Measurements from ENCODE around the gene LRP1B.

DNA sequence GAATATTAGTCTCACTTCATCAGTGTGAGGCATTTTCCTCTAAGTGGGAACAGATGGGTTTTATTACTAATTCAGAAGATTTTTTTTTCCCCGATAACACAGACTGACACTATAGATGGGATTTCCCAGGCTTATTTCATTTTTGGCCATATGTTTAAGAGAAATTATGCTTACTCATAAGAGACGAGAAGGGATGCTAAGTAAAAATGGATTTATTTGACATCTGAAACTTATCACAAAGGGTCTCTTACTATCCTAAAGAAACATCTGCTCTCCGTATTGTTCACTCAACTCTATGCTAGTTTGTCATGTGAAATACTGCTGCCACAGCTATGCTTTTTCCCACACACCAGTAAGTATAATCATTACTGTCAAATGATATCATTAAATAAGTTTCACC, 1476.3 kb downstream of the LRP1B start:
- TF ChIP-seq TAF1 (IDR thresholded peaks at IDR 0.05; ENCODE audit: borderline replicate concordance, insufficient read depth, low read length) (no peak), SIN3A (IDR thresholded peaks at IDR 0.05; ENCODE audit: borderline replicate concordance, insufficient read depth, low read length) (no peak), POLR2AphosphoS5 (IDR thresholded peaks at IDR 0.05; ENCODE audit: low read depth, low read length) (no peak), FOXP2 (optimal IDR thresholded peaks at IDR 0.05; ENCODE audit: borderline replicate concordance, extremely low read depth, extremely low read length, insufficient read depth) (no peak)
- TF ChIP-seq, protein P1, sequence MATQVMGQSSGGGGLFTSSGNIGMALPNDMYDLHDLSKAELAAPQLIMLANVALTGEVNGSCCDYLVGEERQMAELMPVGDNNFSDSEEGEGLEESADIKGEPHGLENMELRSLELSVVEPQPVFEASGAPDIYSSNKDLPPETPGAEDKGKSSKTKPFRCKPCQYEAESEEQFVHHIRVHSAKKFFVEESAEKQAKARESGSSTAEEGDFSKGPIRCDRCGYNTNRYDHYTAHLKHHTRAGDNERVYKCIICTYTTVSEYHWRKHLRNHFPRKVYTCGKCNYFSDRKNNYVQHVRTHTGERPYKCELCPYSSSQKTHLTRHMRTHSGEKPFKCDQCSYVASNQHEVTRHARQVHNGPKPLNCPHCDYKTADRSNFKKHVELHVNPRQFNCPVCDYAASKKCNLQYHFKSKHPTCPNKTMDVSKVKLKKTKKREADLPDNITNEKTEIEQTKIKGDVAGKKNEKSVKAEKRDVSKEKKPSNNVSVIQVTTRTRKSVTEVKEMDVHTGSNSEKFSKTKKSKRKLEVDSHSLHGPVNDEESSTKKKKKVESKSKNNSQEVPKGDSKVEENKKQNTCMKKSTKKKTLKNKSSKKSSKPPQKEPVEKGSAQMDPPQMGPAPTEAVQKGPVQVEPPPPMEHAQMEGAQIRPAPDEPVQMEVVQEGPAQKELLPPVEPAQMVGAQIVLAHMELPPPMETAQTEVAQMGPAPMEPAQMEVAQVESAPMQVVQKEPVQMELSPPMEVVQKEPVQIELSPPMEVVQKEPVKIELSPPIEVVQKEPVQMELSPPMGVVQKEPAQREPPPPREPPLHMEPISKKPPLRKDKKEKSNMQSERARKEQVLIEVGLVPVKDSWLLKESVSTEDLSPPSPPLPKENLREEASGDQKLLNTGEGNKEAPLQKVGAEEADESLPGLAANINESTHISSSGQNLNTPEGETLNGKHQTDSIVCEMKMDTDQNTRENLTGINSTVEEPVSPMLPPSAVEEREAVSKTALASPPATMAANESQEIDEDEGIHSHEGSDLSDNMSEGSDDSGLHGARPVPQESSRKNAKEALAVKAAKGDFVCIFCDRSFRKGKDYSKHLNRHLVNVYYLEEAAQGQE (IDR thresholded peaks at IDR 0.05; ENCODE audit: insufficient read depth in 1 of 2, low read depth in 2 of 2, low read length in 2 of 2) = no peak

Data from PFSK-1 (cell line).